ENCODE results near the gene TRMT2A. TPM values are rescaled to one million over a fixed set of nuclear protein-coding genes. Genes with fewer than 3 reads are reported as not detected.

The TRMT2A gene
- total and polyA plus RNA-seq, 5 donors from 2014 or later, result 24.5 to 75.2 (median 30.0) TPM

DNA sequence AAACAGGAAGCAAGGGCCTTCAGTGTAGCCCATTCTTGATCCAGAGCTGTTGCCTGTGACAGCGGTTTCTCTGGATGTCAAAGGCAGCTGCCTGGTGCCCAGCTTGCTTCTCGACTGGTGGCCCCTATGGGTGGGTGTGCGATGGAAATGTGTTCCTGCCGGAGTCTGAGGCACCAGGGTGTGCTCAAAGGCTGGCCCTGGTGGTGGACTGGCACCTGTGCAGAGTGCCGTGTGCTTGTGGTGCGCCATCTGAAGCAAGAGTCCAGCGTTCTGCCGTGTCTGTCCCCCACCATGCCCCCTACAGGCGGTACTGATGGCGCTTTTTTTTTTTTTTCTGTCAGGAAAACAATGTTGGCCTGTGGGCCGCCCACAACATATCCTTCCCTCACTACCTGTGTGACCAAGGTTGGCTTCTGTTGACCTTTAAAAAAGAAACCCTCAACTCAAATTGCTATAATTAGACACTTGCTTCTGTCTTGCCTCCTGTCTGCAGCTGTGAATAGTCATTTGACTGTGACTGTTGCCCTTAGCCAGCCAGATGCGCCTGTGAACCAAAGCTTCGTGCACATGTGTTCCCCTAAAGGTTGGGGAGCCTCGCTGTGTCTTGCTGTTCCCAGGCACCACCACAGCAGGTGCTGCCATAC lies 5.9 kb downstream of the TRMT2A start:
- H3K9me3 ChIP-seq (ENCODE audit: control insufficient read depth in 2 of 2, low read length in 2 of 2), result no peaks in the 10 kb centered on the region
- H3K27ac Mint-ChIP-seq, result peak overlapping the region; percentile 52 to 69 (median 65)
- H3K4me3 Mint-ChIP-seq, result peak overlapping the region in 1 of 4 donors; percentile 67
- H3K36me3 ChIP-seq (ENCODE audit: control insufficient read depth, insufficient read depth, low read length), result peaks cover 45% of the 10 kb centered on the region
- H3K4me3 ChIP-seq (ENCODE audit: low read depth, low read length), result no peak overlapping the region
- DNase-seq, result peak; percentile 24 to 71 (median 45)
- no peaks in the 10 kb centered on the region for H3K27me3 ChIP-seq (ENCODE audit: control insufficient read depth, insufficient read depth, low read length)
- peaks cover 0 to 24% (median 13%) of the 10 kb centered on the region in 4 donors for H3K4me1 Mint-ChIP-seq
- peaks cover 15% of the 10 kb centered on the region for H3K36me3 Mint-ChIP-seq
- ATAC-seq (ENCODE audit: low read depth in 2 of 2), result peak; percentile 62 to 64
- H3K9me3 Mint-ChIP-seq, result no peaks in the 10 kb centered on the region
- H3K27me3 Mint-ChIP-seq, result no peaks in the 10 kb centered on the region
- peaks cover 28% of the 10 kb centered on the region for H3K4me1 ChIP-seq (ENCODE audit: control insufficient read depth, insufficient read depth, low read length, poor library complexity, severe bottlenecking)
- peak overlapping the region; percentile 52 for H3K27ac ChIP-seq (ENCODE audit: insufficient read depth, low read length, poor library complexity, severe bottlenecking)

DNA sequence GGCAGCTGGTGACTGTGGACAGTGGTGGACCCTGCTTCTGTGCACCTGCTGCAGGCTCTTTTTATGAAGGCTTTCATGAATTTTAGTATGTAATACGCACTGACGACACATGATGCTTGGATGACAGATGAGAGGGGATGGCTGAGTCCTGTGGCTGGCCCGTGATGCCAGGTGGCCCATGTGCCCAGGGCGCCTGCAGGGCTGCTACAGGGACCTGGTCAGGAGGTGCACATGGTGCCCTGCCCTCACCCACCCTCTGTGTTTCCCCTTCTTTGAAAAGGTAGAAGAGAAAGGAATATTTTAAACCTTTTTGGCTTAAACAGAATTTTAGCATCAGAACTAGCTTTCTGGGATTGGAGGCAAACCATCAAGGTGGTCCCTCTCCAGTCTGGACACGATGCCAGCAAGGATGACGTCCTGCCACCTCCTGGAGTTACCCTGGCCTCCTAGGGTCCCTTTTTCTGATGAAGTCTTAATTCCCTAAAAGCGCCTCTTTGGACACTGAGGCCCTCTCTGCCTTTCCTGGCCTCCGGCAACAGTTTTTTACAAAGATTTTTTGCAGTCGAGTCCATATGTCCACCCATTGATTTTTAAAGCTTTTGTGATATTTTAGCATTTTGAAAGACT lies 6.6 kb downstream of the TRMT2A start:
- Histone ChIP-seq H3K27me3 (ENCODE audit: control insufficient read depth, insufficient read depth, low read length) (no peaks in the 10 kb centered on the region), H3K4me3 (ENCODE audit: low read depth, low read length) (no peak overlapping the region), H3K36me3 (ENCODE audit: control insufficient read depth, insufficient read depth, low read length) (peaks cover 51% of the 10 kb centered on the region), H3K9me3 (ENCODE audit: control insufficient read depth in 2 of 2, low read length in 2 of 2) (no peaks in the 10 kb centered on the region), H3K27ac (ENCODE audit: insufficient read depth, low read length, poor library complexity, severe bottlenecking) (peak overlapping the region; percentile 52), H3K4me1 (ENCODE audit: control insufficient read depth, insufficient read depth, low read length, poor library complexity, severe bottlenecking) (peaks cover 21% of the 10 kb centered on the region)
- Mint-ChIP-seq H3K4me1 (peaks cover 0 to 23% (median 12%) of the 10 kb centered on the region in 4 donors), H3K27me3 (no peaks in the 10 kb centered on the region), H3K36me3 (peaks cover 15% of the 10 kb centered on the region), H3K4me3 (no peak overlapping the region), H3K9me3 (no peaks in the 10 kb centered on the region), H3K27ac (peak overlapping the region; percentile 37 to 69 (median 52))
- no peak for ATAC-seq (ENCODE audit: low read depth in 2 of 2)
- DNase-seq, result no peak

DNA sequence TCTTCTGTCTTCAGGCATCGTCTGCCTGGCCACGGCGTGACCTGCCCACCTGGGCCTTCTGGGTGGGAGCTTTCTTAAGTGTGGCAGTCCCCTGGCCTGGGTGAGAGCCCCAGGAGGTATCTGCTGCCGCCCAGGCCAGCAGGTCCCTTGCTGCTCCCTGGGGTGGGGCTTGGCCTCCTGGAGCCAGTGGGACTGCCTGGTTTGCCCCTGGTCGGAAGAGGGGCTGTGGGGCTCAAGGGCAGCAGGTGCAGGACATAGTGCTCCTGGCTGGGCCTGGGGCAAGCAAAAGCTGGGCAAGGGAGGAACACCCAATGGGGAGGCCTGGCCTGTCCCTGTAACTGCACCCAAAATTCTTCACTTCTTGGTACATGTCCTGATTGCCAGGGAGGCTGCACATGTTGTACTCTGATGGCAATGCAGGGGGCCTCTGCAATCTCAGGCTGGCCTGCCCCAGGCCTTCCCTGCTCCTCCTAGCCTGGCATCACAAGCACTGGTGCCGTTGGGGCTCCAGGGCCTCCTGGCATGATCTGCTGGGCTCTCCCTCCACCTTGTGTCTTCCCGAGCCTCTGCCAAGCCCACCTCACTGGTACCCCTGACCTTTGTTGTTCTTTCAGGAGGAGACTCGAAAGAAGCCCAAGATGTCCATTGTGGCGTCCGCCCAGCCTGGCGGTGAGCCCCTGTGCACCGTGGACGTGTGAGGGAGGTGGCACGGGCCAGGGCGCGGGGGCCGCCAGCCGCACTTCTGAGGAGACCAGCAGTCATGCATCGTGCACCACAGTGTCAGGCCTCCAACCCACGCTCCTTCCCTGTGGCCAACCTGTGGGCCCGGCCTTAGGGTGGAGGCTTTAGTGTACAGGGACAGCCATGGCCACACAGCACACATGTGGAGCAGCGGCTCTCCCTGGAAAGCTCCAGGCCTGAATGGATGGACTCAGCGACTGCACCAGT lies 7.3 kb downstream of the TRMT2A start:
- peaks cover 17% of the 10 kb centered on the region for H3K4me1 ChIP-seq (ENCODE audit: control insufficient read depth, insufficient read depth, low read length, poor library complexity, severe bottlenecking)
- no peaks in the 10 kb centered on the region for H3K9me3 ChIP-seq (ENCODE audit: control insufficient read depth in 2 of 2, low read length in 2 of 2)
- DNase-seq, result no peak
- H3K27ac ChIP-seq (ENCODE audit: insufficient read depth, low read length, poor library complexity, severe bottlenecking), result no peak overlapping the region
- Mint-ChIP-seq H3K27ac (peak overlapping the region in 2 of 3 donors; percentile 52 to 63), H3K9me3 (no peaks in the 10 kb centered on the region), H3K4me3 (no peak overlapping the region), H3K27me3 (no peaks in the 10 kb centered on the region), H3K36me3 (peaks cover 11% of the 10 kb centered on the region), H3K4me1 (peaks cover 0 to 17% (median 8%) of the 10 kb centered on the region in 4 donors)
- ATAC-seq (ENCODE audit: low read depth in 2 of 2), result no peak
- no peaks in the 10 kb centered on the region for H3K27me3 ChIP-seq (ENCODE audit: control insufficient read depth, insufficient read depth, low read length)
- no peak overlapping the region for H3K4me3 ChIP-seq (ENCODE audit: low read depth, low read length)
- peaks cover 56% of the 10 kb centered on the region for H3K36me3 ChIP-seq (ENCODE audit: control insufficient read depth, insufficient read depth, low read length)

DNA sequence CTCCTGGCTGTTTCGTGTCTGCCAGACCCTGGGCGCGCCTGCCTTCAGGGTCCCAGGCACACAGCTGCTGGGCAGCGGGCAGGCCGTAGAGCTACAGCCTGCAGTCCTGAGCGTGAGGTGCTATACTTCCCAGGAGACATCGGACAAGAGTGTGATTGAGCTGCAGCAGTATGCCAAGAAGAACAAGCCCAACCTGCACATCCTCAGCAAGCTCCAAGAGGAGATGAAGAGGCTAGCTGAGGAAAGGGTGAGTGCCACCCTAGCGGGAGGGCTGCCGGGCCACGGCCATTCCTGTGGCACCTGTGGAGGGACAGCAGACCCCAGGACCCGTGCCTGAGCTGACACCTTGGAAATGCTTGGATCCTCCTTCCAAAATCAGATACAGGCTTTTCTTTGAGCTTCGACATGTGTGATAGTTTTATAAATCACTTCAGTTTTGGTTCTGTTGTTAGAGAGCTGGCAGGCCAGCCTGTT lies 8.2 kb downstream of the TRMT2A start:
- Histone ChIP-seq H3K27ac (ENCODE audit: insufficient read depth, low read length, poor library complexity, severe bottlenecking) (no peak overlapping the region), H3K27me3 (ENCODE audit: control insufficient read depth, insufficient read depth, low read length) (no peaks in the 10 kb centered on the region), H3K4me1 (ENCODE audit: control insufficient read depth, insufficient read depth, low read length, poor library complexity, severe bottlenecking) (peaks cover 12% of the 10 kb centered on the region), H3K4me3 (ENCODE audit: low read depth, low read length) (no peak overlapping the region), H3K36me3 (ENCODE audit: control insufficient read depth, insufficient read depth, low read length) (peaks cover 54% of the 10 kb centered on the region), H3K9me3 (ENCODE audit: control insufficient read depth in 2 of 2, low read length in 2 of 2) (no peaks in the 10 kb centered on the region)
- H3K4me1 Mint-ChIP-seq, result peaks cover 0 to 13% (median 6%) of the 10 kb centered on the region in 4 donors
- peaks cover 11% of the 10 kb centered on the region for H3K36me3 Mint-ChIP-seq
- ATAC-seq (ENCODE audit: low read depth in 2 of 2) (no peak), DNase-seq (no peak)
- no peak overlapping the region for H3K4me3 Mint-ChIP-seq
- no peaks in the 10 kb centered on the region for H3K9me3 Mint-ChIP-seq
- peak overlapping the region in 1 of 3 donors; percentile 69 for H3K27ac Mint-ChIP-seq
- H3K27me3 Mint-ChIP-seq, result no peaks in the 10 kb centered on the region

DNA sequence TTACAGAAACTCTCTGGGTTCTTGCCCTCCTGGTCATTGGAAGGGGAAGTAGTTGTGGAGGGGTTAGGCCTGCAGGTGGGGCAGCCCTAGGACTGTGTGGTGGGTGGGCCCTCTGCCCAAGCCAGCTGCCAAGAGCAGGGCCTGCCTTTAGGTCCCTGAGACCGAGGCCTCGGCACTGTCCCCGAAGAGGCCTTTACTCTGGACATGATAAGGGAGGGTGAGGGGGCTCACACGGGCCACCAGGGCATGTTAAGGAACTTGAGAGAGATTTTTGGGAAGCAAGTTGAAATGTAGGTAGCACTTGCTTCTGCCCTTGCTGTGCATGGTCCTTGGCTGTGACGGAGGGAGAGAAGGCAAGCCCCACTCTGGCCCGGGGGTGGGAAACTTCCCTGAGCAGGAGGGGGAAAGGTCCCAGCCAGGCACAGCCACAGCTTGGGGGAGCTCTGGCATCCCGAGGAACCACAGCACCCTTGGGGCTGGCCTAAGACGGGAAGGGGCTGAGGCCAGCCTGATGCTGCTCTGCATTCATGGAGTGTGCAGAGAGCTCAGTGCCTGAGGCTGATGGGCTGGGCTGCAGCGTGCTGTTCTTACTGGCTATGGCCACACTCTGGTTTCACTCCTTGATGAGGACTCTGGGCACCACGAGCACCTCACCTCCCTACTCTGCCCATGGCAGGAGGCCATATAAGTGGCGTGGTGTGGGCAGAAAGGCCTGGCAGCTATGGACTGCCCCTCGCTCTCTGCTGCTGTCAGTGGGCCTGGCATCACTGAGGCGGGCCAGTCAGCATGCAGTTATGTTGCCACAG lies 8.9 kb downstream of the TRMT2A start:
- DNase-seq (no peak), ATAC-seq (ENCODE audit: low read depth in 2 of 2) (no peak)
- no peaks in the 10 kb centered on the region for H3K9me3 ChIP-seq (ENCODE audit: control insufficient read depth in 2 of 2, low read length in 2 of 2)
- peak overlapping the region in 2 of 3 donors; percentile 69 to 71 for H3K27ac Mint-ChIP-seq
- no peak overlapping the region for H3K27ac ChIP-seq (ENCODE audit: insufficient read depth, low read length, poor library complexity, severe bottlenecking)
- H3K36me3 Mint-ChIP-seq, result peaks cover 15% of the 10 kb centered on the region
- H3K27me3 ChIP-seq (ENCODE audit: control insufficient read depth, insufficient read depth, low read length), result no peaks in the 10 kb centered on the region
- no peaks in the 10 kb centered on the region for H3K9me3 Mint-ChIP-seq
- H3K4me1 Mint-ChIP-seq, result peaks cover 0 to 18% (median 9%) of the 10 kb centered on the region in 4 donors
- H3K36me3 ChIP-seq (ENCODE audit: control insufficient read depth, insufficient read depth, low read length), result peaks cover 51% of the 10 kb centered on the region
- no peaks in the 10 kb centered on the region for H3K27me3 Mint-ChIP-seq
- H3K4me3 ChIP-seq (ENCODE audit: low read depth, low read length), result no peak overlapping the region
- H3K4me1 ChIP-seq (ENCODE audit: control insufficient read depth, insufficient read depth, low read length, poor library complexity, severe bottlenecking), result peaks cover 8% of the 10 kb centered on the region
- H3K4me3 Mint-ChIP-seq, result no peak overlapping the region

DNA sequence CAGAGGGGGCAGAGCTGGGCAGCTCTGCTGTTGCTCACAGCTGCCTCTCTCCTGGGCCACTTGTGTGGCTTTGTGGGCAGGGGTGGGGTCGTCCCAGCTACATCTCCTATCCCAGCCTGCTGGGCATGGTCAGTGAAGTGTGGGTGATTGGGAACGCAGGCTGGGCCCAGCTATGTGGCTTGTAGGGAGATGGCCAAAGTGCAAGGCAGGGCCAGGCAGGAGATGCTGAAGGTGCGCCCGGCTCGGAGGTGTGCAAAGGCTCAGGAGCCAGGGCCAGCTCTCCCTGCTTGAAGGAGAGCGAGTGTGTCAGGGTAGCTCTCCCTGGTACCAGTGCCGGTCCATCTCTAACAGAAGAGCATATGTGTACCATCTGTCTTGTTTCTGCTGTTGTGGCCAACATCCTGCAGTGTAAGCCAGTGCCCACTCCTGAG lies 9.5 kb downstream of the TRMT2A start:
- no peak overlapping the region for H3K27ac ChIP-seq (ENCODE audit: insufficient read depth, low read length, poor library complexity, severe bottlenecking)
- peaks cover 15% of the 10 kb centered on the region for H3K36me3 Mint-ChIP-seq

DNA sequence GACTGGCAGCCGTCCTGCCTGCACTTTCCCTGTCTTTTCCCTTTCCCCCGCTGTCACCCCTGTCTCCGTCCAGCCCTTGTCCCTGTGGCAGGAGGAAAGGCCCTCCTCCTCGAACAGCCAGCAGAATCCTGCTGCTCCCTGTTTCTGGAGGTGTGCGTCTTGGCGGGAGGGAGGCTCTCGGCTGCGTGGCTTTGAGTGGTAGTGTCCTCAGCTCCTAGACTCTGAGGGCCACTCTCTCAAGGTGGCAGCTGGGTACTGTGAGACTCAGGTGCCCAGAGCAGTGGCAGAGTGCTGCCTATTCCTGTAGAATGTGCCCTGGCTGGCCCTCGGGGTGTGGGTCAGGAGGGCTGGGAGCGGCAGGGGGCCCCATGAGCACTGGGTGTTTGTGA lies 10.2 kb downstream of the TRMT2A start:
- Mint-ChIP-seq H3K4me3 (no peak overlapping the region), H3K36me3 (peaks cover 15% of the 10 kb centered on the region)
- DNase-seq, result no peak

More for the DNA sequence above, 9.5 kb downstream of the TRMT2A start:
- Histone ChIP-seq H3K9me3 (ENCODE audit: control insufficient read depth in 2 of 2, low read length in 2 of 2) (no peaks in the 10 kb centered on the region), H3K4me1 (ENCODE audit: control insufficient read depth, insufficient read depth, low read length, poor library complexity, severe bottlenecking) (peaks cover 8% of the 10 kb centered on the region), H3K27me3 (ENCODE audit: control insufficient read depth, insufficient read depth, low read length) (no peaks in the 10 kb centered on the region), H3K4me3 (ENCODE audit: low read depth, low read length) (no peak overlapping the region), H3K36me3 (ENCODE audit: control insufficient read depth, insufficient read depth, low read length) (peaks cover 51% of the 10 kb centered on the region)
- Mint-ChIP-seq H3K9me3 (no peaks in the 10 kb centered on the region), H3K27me3 (no peaks in the 10 kb centered on the region), H3K27ac (peak overlapping the region in 1 of 3 donors; percentile 71), H3K4me3 (no peak overlapping the region), H3K4me1 (peaks cover 0 to 22% (median 9%) of the 10 kb centered on the region in 4 donors)
- DNase-seq (no peak), ATAC-seq (ENCODE audit: low read depth in 2 of 2) (no peak)

More for the DNA sequence above, 10.2 kb downstream of the TRMT2A start:
- H3K4me1 Mint-ChIP-seq, result peaks cover 0 to 24% (median 6%) of the 10 kb centered on the region in 4 donors
- no peaks in the 10 kb centered on the region for H3K27me3 Mint-ChIP-seq
- no peak for ATAC-seq (ENCODE audit: low read depth in 2 of 2)
- Histone ChIP-seq H3K27me3 (ENCODE audit: control insufficient read depth, insufficient read depth, low read length) (no peaks in the 10 kb centered on the region), H3K27ac (ENCODE audit: insufficient read depth, low read length, poor library complexity, severe bottlenecking) (no peak overlapping the region), H3K4me3 (ENCODE audit: low read depth, low read length) (no peak overlapping the region), H3K4me1 (ENCODE audit: control insufficient read depth, insufficient read depth, low read length, poor library complexity, severe bottlenecking) (peaks cover 3% of the 10 kb centered on the region), H3K36me3 (ENCODE audit: control insufficient read depth, insufficient read depth, low read length) (peaks cover 51% of the 10 kb centered on the region), H3K9me3 (ENCODE audit: control insufficient read depth in 2 of 2, low read length in 2 of 2) (no peaks in the 10 kb centered on the region)
- H3K27ac Mint-ChIP-seq, result no peak overlapping the region
- no peaks in the 10 kb centered on the region for H3K9me3 Mint-ChIP-seq
